ENCODE measurements around the gene ZBTB34. TPM values are rescaled to one million over a fixed set of nuclear protein-coding genes. Genes with fewer than 3 reads are reported as not detected.

Gene ZBTB34
- total and polyA plus RNA-seq, 7 donors = 2.0 to 7.3 (median 4.6) TPM

DNA sequence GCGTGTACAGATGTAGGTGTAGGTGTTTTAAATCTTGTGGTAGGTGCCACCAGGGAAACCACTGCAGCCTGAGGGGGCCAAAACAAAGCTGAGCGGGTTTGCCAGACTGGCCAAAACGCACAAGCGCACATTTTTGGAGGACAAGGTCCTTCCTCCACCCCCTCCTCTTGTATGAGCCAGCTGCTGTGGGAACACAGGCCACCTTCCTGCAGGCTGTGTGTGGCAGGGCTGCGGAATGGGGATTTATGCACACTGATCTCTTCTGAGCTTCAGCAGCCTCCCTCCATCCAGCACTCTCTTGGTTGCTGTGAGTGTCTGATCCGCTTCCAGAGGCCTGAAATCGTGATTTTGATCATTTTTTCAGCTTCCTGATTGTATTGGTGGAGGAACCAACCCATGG lies 33.2 kb upstream of the ZBTB34 start:
- Histone ChIP-seq H3K27me3 (ENCODE audit: insufficient read depth in 3 of 3, low read length in 2 of 3) (no peaks in the 10 kb centered on the region), H3K4me1 (peaks cover 41% of the 10 kb centered on the region), H3K4me3 (no peak overlapping the region), H3K36me3 (ENCODE audit: insufficient read depth in 1 of 2, low read depth in 1 of 2) (peaks cover 4 to 74% of the 10 kb centered on the region in 2 donors), H3K9me3 (no peaks in the 10 kb centered on the region), H3K27ac (no peak overlapping the region)
- intact Hi-C loops (cut with DNase I) = no loop called here
- ATAC-seq (no peak), DNase-seq (no peak)
- TF ChIP-seq CTCF (IDR thresholded peaks at IDR 0.05) = no peak
- WGBS, 3 donors = 87 to 91% (median 88%) methylated on average over 7 of the region's 7 CpGs

DNA sequence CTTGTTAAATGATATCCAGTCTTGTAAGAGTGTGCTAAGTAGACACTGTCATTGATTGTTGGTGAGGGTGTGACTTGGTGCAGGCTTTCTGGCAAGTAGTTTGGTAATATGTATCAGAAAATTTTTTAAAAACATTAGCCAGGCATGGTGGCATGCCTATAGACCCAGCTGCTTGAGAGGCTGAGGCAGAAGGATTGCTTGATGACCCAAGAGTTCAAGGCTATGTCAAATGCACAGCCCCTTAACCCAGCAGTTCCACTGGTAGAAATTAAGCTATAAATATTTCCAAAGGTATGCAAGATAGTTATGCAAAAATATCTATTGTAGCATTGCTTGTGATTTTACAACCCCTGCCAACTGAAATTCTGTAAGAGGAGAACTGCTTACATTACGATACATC lies 31.4 kb upstream of the ZBTB34 start:
- ATAC-seq (no peak), DNase-seq (no peak)
- Histone ChIP-seq H3K9me3 (no peaks in the 10 kb centered on the region), H3K27me3 (ENCODE audit: insufficient read depth in 3 of 3, low read length in 2 of 3) (no peaks in the 10 kb centered on the region), H3K4me1 (peaks cover 45% of the 10 kb centered on the region), H3K36me3 (ENCODE audit: insufficient read depth in 1 of 2, low read depth in 1 of 2) (peaks cover 12 to 74% of the 10 kb centered on the region in 2 donors), H3K4me3 (no peak overlapping the region), H3K27ac (no peak overlapping the region)
- intact Hi-C loops (cut with DNase I) = no loop called here
- no peak for TF ChIP-seq CTCF (IDR thresholded peaks at IDR 0.05)
- WGBS, 3 donors = 33 to 75% (median 41%) methylated on average over 1 of the region's 1 CpG

- no peaks in the 10 kb centered on the region for H3K27me3 ChIP-seq (ENCODE audit: insufficient read depth in 3 of 3, low read length in 2 of 3)
- H3K4me3 ChIP-seq = no peak overlapping the region
- WGBS, 3 donors = 91 to 96% (median 92%) methylated on average over 3 of the region's 3 CpGs
- H3K4me1 ChIP-seq = peaks cover 59% of the 10 kb centered on the region
- ATAC-seq (no peak), DNase-seq (no peak)
- H3K27ac ChIP-seq = no peak overlapping the region
- intact Hi-C loops (cut with DNase I) = no loop called here
- no peaks in the 10 kb centered on the region for H3K9me3 ChIP-seq
- TF ChIP-seq CTCF (IDR thresholded peaks at IDR 0.05) = no peak
- H3K36me3 ChIP-seq (ENCODE audit: insufficient read depth in 1 of 2, low read depth in 1 of 2) = peaks cover 16 to 67% of the 10 kb centered on the region in 2 donors
Observed at GRCh38 chr9:126830827-126831226, 29.6 kb upstream of the ZBTB34 start.

GRCh38 chr9:126832440-126832839 lies 28.0 kb upstream of the ZBTB34 start:
- no peaks in the 10 kb centered on the region for H3K27me3 ChIP-seq (ENCODE audit: insufficient read depth in 3 of 3, low read length in 2 of 3)
- intact Hi-C loops (cut with DNase I) = no loop called here
- H3K4me1 ChIP-seq = peaks cover 66% of the 10 kb centered on the region
- H3K36me3 ChIP-seq (ENCODE audit: insufficient read depth in 1 of 2, low read depth in 1 of 2) = peaks cover 16 to 71% of the 10 kb centered on the region in 2 donors
- ATAC-seq (no peak), DNase-seq (no peak)
- H3K4me3 ChIP-seq = no peak overlapping the region
- WGBS, 3 donors = 90 to 92% (median 92%) methylated on average over 9 of the region's 9 CpGs
- H3K27ac ChIP-seq = no peak overlapping the region
- no peak for TF ChIP-seq CTCF (IDR thresholded peaks at IDR 0.05)
- H3K9me3 ChIP-seq = no peaks in the 10 kb centered on the region

- WGBS, 3 donors = 88 to 95% (median 90%) methylated on average over 24 of the region's 24 CpGs
- H3K4me1 ChIP-seq = peaks cover 71% of the 10 kb centered on the region
- no peaks in the 10 kb centered on the region for H3K9me3 ChIP-seq
- peak overlapping the region; percentile 32 for H3K27ac ChIP-seq
- TF ChIP-seq CTCF (IDR thresholded peaks at IDR 0.05) = no peak
- peaks cover 16 to 69% of the 10 kb centered on the region in 2 donors for H3K36me3 ChIP-seq (ENCODE audit: insufficient read depth in 1 of 2, low read depth in 1 of 2)
- intact Hi-C loops (cut with DNase I) = no loop called here
- DNase-seq (no peak), ATAC-seq (peak in 3 of 4 donors; percentile 18 to 28 (median 24))
- peak overlapping the region; percentile 45 for H3K4me3 ChIP-seq
- H3K27me3 ChIP-seq (ENCODE audit: insufficient read depth in 3 of 3, low read length in 2 of 3) = no peaks in the 10 kb centered on the region
Observed at GRCh38 chr9:126833020-126833419, 27.4 kb upstream of the ZBTB34 start.

Data from psoas muscle (tissue), 8 donors.